Stimulated activated CD8-positive, alpha-beta memory T cell treated with anti-CD3 and anti-CD28 coated beads, Interleukin-15, amount 100 ng/mL, for 24 hours (primary cell): Measurements from ENCODE around the gene CHMP3.
"Not testable (repeated sequence)": the region's sequence is repeated elsewhere in the genome, so short reads cannot be mapped to it uniquely, and the experiment has no call there.

Experiments
- DNase-seq: peaks from one replicate; pipeline ENCODE4 v3.0.0-alpha.2; 2020; ENCODE audit warnings: low read depth

CHMP3 gene

DNA sequence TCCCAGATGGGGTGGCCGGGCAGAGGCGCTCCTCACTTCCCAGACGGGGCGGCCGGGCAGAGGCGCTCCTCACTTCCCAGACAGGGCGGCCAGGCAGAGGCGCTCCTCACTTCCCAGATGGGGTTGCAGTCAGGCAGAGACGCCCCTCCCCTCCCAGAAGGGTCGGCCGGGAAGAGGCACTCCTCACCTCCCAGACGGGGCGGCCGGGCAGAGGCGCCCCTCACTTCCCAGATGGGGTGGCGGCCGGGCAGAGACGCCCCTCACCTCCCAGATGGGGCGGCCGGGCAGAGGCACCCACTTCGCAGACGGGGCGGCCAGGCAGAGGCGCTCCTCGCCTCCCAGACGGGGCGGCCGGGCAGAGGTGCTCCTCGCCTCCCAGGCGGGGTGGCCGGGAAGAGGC lies 13.8 kb downstream of the CHMP3 start:
- not testable (repeated sequence) for DNase-seq

DNA sequence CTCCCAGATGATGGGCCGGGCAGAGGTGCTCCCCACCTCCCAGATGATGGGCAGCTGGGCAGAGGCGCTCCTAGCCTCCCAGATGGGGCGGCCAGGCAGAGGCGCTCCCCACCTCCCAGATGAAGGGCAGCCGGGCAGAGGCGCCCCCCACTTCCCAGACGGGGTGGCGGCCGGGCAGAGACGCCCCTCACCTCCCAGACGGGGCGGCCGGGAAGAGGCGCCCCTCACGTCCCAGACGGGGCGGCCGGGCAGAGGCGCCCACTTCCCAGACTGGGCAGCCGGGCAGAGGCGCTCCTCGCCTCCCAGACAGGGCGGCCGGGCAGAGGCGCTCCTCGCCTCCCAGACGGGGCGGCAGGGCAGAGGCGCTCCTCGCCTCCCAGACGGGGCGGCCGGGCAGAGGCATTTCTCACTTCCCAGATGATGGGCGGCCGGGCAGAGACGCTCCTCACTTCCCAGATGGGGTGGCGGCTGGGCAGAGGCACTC lies 14.3 kb downstream of the CHMP3 start:
- DNase-seq, result not testable (repeated sequence)

DNA sequence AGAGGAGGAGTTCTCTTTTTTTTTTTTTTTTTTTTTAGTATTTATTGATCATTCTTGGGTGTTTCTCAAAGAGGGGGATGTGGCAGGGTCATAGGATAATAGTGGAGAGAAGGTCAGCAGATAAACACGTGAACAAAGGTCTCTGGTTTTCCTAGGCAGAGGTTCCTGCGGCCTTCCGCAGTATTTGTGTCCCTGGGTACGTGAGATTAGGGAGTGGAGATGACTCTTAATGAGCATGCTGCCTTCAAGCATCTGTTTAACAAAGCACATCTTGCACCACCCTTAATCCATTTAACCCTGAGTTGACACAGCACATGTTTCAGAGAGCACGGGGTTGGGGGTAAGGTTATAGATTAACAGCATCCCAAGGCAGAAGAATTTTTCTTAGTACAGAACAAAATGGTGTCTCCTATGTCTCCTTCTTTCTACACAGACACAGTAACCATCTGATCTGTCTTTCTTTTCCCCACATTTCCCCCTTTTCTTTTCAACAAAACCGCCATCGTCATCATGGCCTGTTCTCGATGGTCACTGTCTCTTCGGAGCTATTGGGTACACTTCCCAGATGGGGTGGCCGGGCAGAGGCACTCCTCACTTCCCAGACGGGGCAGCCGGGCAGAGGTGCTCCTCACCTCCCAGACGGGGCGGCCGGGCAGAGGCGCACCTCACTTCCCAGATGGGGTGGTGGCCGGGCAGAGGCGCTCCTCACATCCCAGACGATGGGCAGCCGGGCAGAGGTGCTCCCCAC lies 14.9 kb downstream of the CHMP3 start:
- DNase-seq, result not testable (repeated sequence)

DNA sequence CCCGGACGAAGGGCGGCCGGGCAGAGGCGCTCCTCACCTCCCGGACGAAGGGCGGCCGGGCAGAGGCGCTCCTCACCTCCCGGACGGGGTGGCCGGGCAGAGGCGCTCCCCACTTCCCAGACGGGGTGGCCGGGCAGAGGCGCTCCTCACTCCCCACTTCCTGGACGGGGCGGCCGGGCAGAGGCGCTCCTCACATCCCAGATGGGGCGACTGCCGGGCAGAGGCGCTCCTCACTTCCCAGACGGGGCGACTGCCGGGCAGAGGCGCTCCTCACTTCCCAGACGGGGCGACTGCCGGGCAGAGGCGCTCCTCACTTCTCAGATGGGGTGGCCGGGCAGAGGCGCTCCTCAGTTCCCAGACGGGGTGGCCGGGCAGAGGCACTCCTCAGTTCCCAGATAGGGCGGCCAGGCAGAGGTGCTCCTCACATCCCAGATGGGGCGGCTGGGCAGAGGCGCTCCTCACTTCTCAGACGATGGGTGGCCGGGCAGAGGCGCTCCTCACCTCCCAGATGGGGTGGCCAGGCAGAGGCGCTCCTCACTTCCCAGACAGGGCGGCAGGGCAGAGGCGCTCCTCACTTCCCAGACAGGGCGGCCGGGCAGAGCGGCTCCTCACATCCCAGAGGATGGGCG lies 17.8 kb downstream of the CHMP3 start:
- not testable (repeated sequence) for DNase-seq

DNA sequence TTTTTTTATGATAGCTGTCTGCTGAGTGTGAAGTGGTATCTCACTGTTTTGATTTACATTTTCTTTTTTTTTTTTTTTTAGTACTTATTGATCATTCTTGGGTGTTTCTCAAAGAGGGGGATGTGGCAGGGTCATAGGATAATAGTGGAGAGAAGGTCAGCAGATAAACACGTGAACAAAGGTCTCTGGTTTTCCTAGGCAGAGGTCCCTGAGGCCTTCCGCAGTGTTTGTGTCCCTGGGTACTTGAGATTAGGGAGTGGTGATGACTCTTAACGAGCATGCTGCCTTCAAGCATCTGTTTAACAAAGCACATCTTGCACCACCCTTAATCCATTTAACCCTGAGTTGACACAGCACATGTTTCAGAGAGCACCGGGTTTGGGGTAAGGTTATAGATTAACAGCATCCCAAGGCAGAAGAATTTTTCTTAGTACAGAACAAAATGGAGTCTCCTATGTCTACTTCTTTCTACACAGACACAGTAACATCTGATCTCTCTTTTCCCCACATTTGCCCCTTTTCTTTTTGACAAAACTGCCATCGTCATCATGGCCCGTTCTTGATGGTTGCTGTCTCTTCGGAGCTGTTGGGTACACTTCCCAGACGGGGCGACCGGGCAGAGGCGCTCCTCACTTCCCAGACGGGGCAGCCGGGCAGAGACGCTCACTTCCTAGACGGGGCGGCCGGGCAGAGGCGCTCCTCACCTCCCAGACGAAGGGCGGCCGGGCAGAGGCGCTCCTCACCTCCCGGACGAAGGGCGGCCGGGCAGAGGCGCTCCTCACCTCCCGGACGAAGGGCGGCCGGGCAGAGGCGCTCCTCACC lies 18.8 kb downstream of the CHMP3 start:
- not testable (repeated sequence) for DNase-seq

DNA sequence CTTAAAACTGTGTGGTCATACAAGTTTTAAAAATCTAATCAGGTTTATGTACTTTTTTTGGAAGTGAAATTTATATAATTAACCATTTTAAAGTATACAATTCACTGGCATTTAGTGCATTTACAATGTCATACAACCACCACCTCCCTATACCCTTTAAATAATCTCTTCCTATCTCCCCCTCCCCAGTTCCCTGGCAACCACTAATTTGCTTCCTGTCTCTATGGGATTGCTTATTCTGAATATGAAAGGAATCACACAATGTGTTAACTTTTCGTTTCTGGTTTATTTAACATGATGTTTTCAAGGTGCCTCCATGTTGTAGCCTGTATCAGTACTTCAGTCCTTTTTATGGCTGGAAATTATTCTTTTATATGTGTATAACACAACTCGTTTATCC lies 19.4 kb downstream of the CHMP3 start:
- DNase-seq, result no peak

DNA sequence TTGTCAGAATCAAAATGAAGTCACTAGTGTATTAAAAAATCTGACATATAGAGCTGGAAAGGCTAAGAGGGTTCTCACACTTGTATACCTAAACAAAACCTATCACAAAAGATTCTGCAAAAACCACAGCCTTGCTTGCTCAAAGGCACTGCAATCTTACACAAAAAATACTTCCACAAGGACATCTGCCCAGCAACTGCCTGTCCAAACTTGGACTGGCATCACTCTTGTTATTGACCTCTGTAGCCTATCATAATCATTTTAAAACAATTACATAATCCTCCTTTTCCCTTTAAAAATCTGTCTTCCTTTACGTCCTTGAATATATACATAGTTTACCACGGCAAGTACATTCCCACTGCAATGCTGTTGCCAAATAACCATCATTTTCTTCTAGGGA lies 19.9 kb downstream of the CHMP3 start:
- DNase-seq, result no peak

DNA sequence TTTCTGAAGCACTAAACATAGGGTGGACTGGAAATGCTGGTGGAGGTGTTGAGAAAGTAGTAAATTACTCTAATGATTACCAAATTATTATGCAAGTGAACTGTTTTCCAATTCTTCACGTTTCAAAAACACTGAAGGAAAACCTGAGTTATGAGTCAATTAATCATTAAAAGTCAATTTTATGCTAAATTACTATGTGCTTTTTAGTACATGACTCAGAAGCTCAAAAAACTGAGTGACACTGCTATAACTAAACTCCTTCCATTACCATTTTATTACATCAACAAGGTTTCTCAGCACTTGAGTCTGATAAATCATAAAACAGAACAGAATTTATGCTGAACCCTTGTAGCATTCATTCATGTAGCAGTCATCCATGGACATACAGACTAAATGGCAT lies 20.4 kb downstream of the CHMP3 start:
- no peak for DNase-seq

DNA sequence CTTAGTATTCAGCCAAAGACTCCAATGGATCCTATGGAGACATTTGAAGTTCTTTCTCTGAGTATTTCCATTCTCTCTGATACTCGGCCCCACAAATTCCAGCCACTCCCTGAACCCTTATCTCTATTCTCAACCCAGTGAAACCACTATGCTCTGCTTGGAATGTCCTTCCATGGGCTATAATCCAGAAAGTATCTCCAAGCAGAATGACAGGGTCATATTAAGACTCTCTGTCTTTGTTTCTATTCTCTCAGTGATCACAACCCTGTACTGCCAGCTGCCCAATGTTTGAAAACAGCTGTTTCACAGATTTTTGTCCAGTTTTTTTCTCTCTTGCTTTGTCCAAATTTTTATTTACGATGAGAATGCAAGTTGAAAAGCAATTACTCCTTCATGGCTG lies 21.9 kb downstream of the CHMP3 start:
- DNase-seq, result no peak

DNA sequence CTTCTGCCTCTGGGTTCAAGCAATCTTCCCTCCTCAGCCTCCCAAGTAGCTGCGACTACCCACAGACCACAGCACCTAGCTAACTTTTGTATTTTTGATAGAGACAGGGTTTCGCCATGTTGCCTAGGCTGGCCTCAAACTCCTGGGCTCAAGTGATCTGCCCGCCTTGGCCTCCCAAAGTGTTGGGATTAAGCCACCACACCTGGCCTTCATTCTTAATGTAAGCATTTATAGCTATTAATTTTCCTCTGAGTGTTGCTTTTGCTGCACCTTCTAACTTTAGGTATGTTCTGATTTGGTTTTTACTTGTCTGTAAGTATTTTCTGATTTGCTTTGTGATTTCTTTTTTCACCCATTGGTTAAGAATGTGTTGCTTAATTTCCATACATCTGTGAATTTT lies 29.7 kb downstream of the CHMP3 start:
- DNase-seq, result no peak

DNA sequence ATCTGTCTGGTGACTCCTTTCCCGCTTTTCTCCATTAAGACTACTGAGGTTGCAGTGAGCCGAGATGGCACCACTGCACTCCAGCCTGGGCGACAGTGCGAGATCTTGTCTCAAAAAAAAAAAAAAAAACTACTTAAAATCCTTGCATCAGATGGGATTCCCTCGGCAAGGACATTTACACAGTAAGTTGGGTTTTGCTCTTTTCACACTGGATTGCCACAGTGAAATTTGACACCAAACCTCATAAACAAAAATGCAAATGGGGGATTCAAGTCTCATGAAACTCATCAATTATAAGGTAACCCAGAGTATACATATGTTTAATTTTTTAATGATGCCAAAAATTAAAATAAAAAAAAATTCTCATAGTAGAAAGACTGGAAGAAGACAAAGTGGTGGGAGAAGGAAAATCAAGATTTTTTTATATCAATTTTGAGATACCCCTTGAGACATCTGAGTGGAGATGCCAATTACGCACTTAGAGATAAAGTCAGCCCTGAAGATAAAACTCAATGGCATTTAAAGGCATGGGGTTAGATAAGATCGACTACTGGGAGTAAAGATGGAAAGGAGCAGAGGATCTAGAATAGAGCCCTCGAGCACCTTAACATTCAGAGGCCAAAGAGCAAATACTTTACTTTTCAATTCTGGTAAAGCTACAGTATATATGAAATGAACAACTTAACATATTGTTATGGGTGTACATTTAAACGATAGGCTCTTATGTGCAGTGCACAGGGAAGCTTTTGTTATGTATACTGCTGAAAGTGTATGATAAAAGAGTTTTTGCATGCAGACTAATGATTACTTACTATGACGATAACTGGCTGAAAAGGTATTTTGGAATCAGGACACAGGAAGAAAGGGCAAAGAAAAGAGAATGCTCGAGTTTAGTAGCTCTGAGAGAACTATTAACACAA lies 37.6 kb downstream of the CHMP3 start:
- DNase-seq, result no peak

DNA sequence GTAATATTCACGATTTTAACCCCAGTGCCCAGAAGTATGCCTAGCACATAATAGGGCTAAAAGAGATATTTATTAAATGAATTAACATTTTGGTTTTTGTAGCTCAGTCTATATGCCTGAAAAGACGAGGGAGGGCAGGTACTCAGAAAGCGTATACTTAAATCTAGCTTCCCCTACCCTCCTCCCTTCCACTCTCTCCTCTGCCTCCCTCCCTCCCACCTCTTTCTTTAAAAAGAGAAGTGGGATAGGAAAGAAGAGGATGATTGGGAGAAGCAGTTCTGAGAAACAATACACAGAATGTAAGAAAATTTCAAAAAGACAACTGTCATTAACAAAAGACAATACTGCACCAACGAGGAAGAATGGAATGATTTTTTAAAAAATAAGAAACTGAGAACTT lies 39.8 kb downstream of the CHMP3 start:
- DNase-seq, result no peak

DNA sequence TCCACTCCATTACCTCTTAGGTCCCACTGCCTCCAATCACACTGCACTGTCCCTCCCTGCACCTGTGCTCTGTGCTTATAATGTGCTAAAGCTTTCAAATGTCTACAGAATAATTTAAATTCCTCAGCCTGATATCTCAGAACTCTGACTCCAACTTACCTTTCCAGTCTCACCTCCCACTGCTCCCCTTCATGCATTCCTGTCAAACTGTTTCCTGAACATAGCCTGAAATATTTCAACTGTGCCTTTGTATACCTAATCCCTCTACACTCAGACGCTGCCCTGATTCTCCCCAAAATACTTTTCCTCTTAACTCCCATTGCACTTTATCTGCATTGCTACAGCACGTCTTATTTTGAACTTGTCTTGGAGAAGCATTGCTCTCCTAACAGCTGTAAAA lies 40.5 kb downstream of the CHMP3 start:
- DNase-seq, result no peak

DNA sequence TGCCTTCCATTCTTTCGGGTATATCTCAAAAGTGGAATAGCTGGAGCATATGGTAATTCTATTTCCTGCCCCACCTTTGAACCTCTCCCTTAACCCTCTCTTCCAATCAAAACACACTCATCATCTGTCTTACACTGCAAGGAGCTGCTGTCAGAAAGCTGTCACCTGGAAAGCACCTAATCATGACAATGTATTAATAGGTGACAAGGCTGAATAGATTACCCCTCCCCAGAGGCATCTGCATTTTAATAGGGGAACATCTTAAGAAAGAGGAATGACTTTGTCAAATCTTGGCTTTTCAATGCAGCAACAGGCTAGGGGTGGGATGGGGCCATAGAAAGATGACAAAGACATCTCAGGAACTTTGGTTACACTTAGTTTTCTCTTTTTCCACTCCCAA lies 41.3 kb downstream of the CHMP3 start:
- no peak for DNase-seq

DNA sequence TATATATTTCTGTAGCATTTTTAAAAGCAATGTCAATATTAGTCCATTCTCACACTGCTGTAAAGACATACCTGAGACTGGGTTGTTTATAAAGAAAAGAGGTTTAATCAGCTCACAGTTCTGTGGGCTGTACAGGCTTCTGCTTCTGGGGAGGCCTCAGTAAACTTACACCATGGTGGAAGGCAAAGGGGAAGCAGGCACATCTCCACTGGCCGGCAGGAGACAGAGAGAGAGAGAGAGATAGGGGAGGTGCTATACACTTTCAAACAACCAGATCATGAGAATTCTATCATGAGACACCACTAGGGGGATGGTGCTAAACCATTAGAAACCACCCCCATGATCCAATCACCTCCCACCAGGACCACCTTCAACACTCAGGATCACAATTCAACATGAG lies 43.1 kb downstream of the CHMP3 start:
- no peak for DNase-seq

DNA sequence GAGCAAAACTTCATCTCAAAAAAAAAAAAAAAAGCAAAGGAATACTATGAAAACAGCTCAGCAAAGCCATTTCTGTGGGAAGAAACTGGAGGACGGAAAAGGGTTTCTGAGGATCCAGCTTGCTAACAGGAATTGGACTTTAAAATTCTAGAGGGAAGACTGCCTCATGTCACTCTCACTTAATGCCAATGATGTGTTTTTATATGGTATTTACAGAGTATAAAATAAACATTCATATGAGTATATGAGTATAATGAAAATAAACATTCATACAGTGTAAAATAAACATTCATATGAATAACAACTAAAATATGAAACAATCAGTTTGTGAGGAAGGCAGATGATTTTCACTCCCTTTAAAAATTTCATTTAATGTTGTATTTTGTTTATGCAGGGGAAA lies 43.9 kb downstream of the CHMP3 start:
- no peak for DNase-seq

DNA sequence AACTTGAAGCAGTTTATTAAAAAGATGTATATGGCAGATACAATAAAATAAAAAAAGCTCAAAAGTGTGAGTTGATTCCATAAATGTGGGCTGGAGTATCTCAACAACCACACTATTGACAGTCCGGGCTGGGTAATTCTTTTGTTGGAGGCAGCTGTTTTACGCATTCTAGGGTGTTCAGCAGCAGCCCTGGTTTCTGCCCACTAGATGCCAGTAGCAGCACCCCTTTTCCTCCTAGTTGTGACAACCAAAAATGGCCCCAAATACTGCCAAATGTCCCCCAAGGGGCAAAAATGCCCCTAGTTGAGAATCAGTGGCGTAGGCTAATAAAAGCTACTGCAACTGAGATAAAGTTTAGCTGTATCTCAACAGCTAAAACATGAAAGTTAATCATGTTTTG lies 44.8 kb downstream of the CHMP3 start:
- no peak for DNase-seq

DNA sequence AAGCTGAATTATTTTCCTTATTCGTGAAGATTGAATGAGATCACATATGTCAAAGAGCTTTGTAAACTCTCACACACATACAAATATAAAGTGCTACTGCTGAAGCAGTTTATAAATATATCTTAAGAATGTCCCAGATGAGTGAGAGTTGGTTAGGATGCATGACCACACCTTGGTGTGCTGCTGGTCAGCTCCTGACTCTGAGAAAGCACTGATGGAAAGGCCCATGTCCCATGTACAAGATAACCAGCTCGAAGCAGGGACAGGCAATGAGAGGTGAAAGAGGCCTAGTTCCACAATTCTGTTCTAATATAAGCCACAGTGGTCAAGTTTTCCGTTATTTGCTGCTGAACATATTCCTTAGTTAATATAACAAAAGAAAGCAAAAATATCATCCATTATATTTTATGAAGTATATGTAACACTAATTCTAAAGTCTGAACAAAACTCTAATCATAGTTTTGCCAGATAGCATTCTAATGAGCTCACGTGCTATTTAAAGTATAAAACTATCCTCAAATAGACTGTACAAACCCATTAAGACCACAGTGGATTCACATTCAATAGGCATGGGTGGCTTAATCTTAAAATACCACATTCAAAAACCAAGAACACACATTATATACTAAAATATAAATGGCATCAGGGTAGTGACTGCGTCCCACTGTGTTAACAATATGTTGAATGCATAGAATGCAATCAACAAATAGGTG lies 49.1 kb downstream of the CHMP3 start:
- no peak for DNase-seq

DNA sequence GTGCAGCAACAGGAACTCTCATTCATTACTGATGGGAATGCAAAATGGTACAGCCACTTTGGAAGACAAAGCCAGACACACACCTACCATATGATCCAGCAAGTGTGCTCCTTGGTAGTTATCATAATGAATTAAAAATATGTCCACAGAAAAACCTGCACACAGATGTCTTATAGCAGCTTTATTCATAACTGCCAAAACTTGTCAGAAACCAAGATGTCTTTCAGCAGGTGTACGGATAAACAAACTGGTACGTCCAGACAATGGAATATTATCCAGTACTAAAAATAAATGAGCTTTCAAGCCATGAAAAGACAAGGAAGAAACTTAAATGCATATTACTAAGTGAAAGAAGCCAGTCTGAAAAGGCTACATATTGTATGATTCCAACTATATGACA lies 50.4 kb downstream of the CHMP3 start:
- no peak for DNase-seq

DNA sequence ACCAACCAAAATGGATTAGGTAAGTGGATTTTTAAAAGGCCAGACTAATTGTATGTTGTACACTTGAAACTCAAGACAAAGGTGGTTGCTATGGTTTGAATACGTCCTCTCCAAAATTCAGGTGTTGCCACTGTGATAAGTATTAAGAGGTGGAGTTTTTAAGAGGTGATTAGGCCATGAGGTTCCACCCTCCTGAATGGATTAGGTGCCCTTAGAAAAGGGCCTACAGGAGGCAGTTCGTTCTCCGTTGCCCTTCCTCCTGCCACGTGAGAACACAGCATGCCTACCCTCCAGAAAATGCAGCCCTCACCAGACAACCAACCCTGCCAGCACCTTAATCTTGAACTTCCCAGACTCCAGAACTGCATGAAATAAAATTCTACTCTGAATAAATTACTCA lies 51.2 kb downstream of the CHMP3 start:
- DNase-seq, result no peak

DNA sequence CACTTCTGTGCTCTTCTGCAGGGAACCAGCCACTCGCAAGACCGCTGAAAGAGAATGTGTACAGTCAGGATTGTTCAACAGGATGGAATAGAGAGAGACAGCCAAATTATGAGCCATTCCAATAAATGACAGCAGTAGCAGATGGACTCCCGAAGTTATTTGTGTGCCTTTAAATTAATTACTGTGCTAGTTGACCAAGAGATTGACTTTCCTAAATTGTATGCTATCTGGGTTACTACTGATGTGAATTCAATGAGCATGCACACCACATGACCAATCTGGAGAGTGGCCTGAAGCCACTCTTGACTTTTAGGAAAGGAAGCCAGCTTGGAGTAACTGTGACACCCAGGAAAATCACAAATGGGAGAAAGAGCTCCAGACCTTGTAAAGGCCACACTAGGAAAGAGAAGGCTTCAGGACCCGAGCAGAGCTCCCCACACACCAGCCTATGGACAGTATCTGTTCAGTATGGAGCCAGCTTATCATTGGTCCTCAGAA lies 52.8 kb downstream of the CHMP3 start:
- no peak for DNase-seq
